HEK293 (cell line): ENCODE results near the gene OOSP1.

ENCODE experiments used
- MYNN ChIP-seq: fragments of 450-650 bp; formaldehyde crosslinking; IDR thresholded peaks from 2 replicates; pipeline ENCODE4 v1.5.1; 2016; ENCODE audit warnings: missing biosample characterization, missing genetic modification characterization, borderline replicate concordance
- ZNF664 ChIP-seq: fragments of 450-650 bp; formaldehyde crosslinking; IDR thresholded peaks from 2 replicates; pipeline ENCODE4 v1.5.1; 2016; ENCODE audit warnings: missing biosample characterization, missing genetic modification characterization
- TF ChIP-seq, protein P1 (sequence below): fragments of 450-650 bp; formaldehyde crosslinking; IDR thresholded peaks from 2 replicates; pipeline ENCODE4 v1.5.1; 2016; ENCODE audit warnings: missing biosample characterization, missing genetic modification characterization, low read depth

DNA sequence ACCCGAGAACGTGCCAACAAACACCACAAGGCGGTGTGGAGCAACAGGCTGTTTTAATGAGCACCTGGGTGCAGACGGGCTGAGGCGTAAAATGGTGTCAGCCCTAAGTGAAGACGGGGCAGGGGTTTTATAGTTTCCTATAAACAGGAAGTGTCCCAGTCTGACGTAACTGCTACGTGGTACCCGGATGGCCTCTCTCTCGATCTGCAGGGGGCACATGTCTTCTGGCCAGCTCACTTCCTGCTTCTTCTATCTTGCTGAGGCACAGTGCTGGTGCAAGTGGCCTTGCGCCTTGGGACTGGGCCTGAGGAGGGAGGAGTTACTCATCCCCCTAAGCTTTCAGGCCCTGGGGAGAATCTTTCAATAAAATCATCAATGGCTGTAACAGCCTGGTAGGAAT, 38.7 kb upstream of the OOSP1 start:
- TF ChIP-seq, protein P1, sequence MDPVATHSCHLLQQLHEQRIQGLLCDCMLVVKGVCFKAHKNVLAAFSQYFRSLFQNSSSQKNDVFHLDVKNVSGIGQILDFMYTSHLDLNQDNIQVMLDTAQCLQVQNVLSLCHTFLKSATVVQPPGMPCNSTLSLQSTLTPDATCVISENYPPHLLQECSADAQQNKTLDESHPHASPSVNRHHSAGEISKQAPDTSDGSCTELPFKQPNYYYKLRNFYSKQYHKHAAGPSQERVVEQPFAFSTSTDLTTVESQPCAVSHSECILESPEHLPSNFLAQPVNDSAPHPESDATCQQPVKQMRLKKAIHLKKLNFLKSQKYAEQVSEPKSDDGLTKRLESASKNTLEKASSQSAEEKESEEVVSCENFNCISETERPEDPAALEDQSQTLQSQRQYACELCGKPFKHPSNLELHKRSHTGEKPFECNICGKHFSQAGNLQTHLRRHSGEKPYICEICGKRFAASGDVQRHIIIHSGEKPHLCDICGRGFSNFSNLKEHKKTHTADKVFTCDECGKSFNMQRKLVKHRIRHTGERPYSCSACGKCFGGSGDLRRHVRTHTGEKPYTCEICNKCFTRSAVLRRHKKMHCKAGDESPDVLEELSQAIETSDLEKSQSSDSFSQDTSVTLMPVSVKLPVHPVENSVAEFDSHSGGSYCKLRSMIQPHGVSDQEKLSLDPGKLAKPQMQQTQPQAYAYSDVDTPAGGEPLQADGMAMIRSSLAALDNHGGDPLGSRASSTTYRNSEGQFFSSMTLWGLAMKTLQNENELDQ (tag by site-specific recombination), result no peak
- no peak for TF ChIP-seq ZNF664 (tag by site-specific recombination)
- no peak for TF ChIP-seq MYNN (tag by site-specific recombination)
